ENCODE results near the gene MAN2A1.

- no peak for TF ChIP-seq POLR2A (IDR thresholded peaks at IDR 0.05; ENCODE audit: low read length)
- no peak for TF ChIP-seq RAD21 (conservative IDR thresholded peaks at IDR 0.05 in 1 of 2, IDR thresholded peaks at IDR 0.05 in 1 of 2)
- TF ChIP-seq JUN (IDR thresholded peaks at IDR 0.05), result no peak
- TF ChIP-seq CEBPB (IDR thresholded peaks at IDR 0.05), result no peak
- no peak for TF ChIP-seq MAX (IDR thresholded peaks at IDR 0.05)
These were observed 194.9 kb downstream of the MAN2A1 start for GRCh38 chr5:109884676-109885075.
